Pons (tissue), 1 donor: Measurements from ENCODE around the gene SELENOI.

ENCODE experiments used
- DNase-seq: peaks from one replicate; pipeline ENCODE4 v3.0.0-alpha.2; 2016; ENCODE audit warnings: low spot score

The SELENOI gene

GRCh38 chr2:26412091-26412673 is 66.2 kb downstream of the SELENOI start:
- DNase-seq, result no peak

GRCh38 chr2:26414311-26414710 is 68.4 kb downstream of the SELENOI start:
- DNase-seq, result no peak

- DNase-seq, result no peak
Measured at GRCh38 chr2:26421961-26422360, 76.0 kb downstream of the SELENOI start.

GRCh38 chr2:26422947-26423629 is 77.1 kb downstream of the SELENOI start:
- no peak for DNase-seq

- DNase-seq, result no peak
Measured at GRCh38 chr2:26423750-26424149, 77.8 kb downstream of the SELENOI start.

GRCh38 chr2:26424221-26424620 is 78.3 kb downstream of the SELENOI start:
- DNase-seq, result no peak

- DNase-seq, result no peak
Measured at GRCh38 chr2:26428846-26429245, 82.9 kb downstream of the SELENOI start.

- no peak for DNase-seq
Measured at GRCh38 chr2:26429779-26430578, 84.0 kb downstream of the SELENOI start.

GRCh38 chr2:26430826-26431225 is 84.9 kb downstream of the SELENOI start:
- no peak for DNase-seq

GRCh38 chr2:26432363-26432762 is 86.4 kb downstream of the SELENOI start:
- no peak for DNase-seq

GRCh38 chr2:26432859-26433258 is 86.9 kb downstream of the SELENOI start:
- peak; percentile 15 for DNase-seq

GRCh38 chr2:26435106-26435505 is 89.2 kb downstream of the SELENOI start:
- DNase-seq, result no peak

GRCh38 chr2:26438526-26438925 is 92.6 kb downstream of the SELENOI start:
- no peak for DNase-seq

- DNase-seq, result no peak
Measured at GRCh38 chr2:26438926-26439325, 93.0 kb downstream of the SELENOI start.

GRCh38 chr2:26442301-26442700 is 96.4 kb downstream of the SELENOI start:
- DNase-seq, result no peak

- DNase-seq, result no peak
Measured at GRCh38 chr2:26442707-26443106, 96.8 kb downstream of the SELENOI start.

GRCh38 chr2:26444236-26444635 is 98.3 kb downstream of the SELENOI start:
- no peak for DNase-seq
